A673 (cell line): ENCODE measurements around the gene SPAG9. TPM values are rescaled to one million over a fixed set of nuclear protein-coding genes. Genes with fewer than 3 reads are reported as not detected.

Source experiments
- BruUV-seq: library from RNA; stranded (reverse); fragments of 400-500 nt; replicated peaks from 2 replicates; lab custom pipeline; 2021; lab: Mats Ljungman, UMichigan
- CTCF ChIA-PET: fragments of 300-600 bp; sonication (Branson Sonifier 250); formaldehyde crosslinking; loops from one replicate; lab custom pipeline; 2022; ENCODE audit warnings: antibody characterized with exemption; lab: Charles Lee
- POLR2A ChIA-PET: fragments of 300-600 bp; sonication (Branson Sonifier 250); formaldehyde crosslinking; loops from one replicate; lab custom pipeline; 2022; ENCODE audit warnings: antibody characterized with exemption; ENCODE audit not compliant: low non-redundant PET; lab: Charles Lee
- DNase-seq: peaks from one replicate; pipeline ENCODE4 v3.0.0-alpha.2; 2015; ENCODE audit warnings: low spot score
- H3K27ac ChIP-seq: fragments of 200-600 bp; sonication (generic); 2 replicates; pipeline ENCODE4 v1.5.1; 2016; ENCODE audit warnings: mixed run types, low read depth, mild to moderate bottlenecking, mixed read lengths, antibody characterized with exemption, low read length; ENCODE audit not compliant: poor library complexity, severe bottlenecking
- H3K27me3 ChIP-seq: fragments of 200-600 bp; sonication (generic); replicated peaks from 2 replicates; pipeline ENCODE4 v1.6.1; 2017; ENCODE audit warnings: mixed run types, low read depth, mild to moderate bottlenecking, mixed read lengths, antibody characterized with exemption, low read length; ENCODE audit not compliant: insufficient read depth, poor library complexity
- H3K36me3 ChIP-seq: fragments of 200-600 bp; sonication (generic); 2 replicates; pipeline ENCODE4 v1.6.1; 2016; ENCODE audit warnings: mixed run types, mild to moderate bottlenecking, mixed read lengths, antibody characterized with exemption, low read length; ENCODE audit not compliant: insufficient read depth, poor library complexity, severe bottlenecking
- H3K4me1 ChIP-seq: fragments of 200-600 bp; sonication (generic); 2 replicates; pipeline ENCODE4 v1.6.1; 2017; ENCODE audit warnings: mixed run types, mild to moderate bottlenecking, mixed read lengths, antibody characterized with exemption, low read length; ENCODE audit not compliant: insufficient read depth, poor library complexity, severe bottlenecking
- H3K4me3 ChIP-seq: fragments of 200-600 bp; sonication (generic); 2 replicates; pipeline ENCODE4 v1.5.1; 2016; ENCODE audit warnings: low read depth, mixed run types, mild to moderate bottlenecking, mixed read lengths, low read length; ENCODE audit not compliant: poor library complexity, severe bottlenecking
- H3K9me3 ChIP-seq: fragments of 200-600 bp; sonication (generic); 2 replicates; pipeline ENCODE4 v1.6.1; 2016; ENCODE audit warnings: mixed run types, low read depth, mild to moderate bottlenecking, mixed read lengths, antibody characterized with exemption, low read length; ENCODE audit not compliant: poor library complexity, severe bottlenecking
- CTCF ChIP-seq: fragments of 300-800, 200-600 bp; sonication (generic); conservative IDR thresholded peaks from 2 replicates; pipeline ENCODE4 v1.5.1; 2017; ENCODE audit warnings: low read depth, mild to moderate bottlenecking, antibody characterized with exemption, low read length, moderate library complexity, mixed read lengths
- EZH2 ChIP-seq: fragments of 200-600 bp; sonication (generic); IDR thresholded peaks from 2 replicates; pipeline ENCODE4 v1.6.1; 2017; ENCODE audit warnings: borderline replicate concordance, low read depth, mild to moderate bottlenecking, mixed read lengths, antibody characterized with exemption, low read length; ENCODE audit not compliant: poor library complexity, severe bottlenecking
- intact Hi-C: fragments of 100-400 bp; cut with micrococcal nuclease; formaldehyde crosslinking; loops from one replicate; pipeline ENCODE4 v1.10.0; 2022; ENCODE audit not compliant: unreplicated experiment
- total RNA-seq: library from RNA; stranded (reverse); gene quantifications from 2 replicates; pipeline ENCODE4 v1.2.3, GENCODE V29; 2021

Gene SPAG9
- total RNA-seq, 1 experiment from 2014 or later, result 82.0 TPM

- TF ChIP-seq CTCF (peak; percentile 89), EZH2 (no peak)
- intact Hi-C loops, result loop anchor here (5.0 kb wide), 1 partner anchor 300 kb away; the partner anchor contains the start of gene TOB1
- Histone ChIP-seq H3K36me3 (peaks cover 50% of the 10 kb centered on the region), H3K4me3 (peak overlapping the region; percentile 64), H3K27me3 (no peaks in the 10 kb centered on the region), H3K9me3 (no peaks in the 10 kb centered on the region), H3K4me1 (peaks cover 17% of the 10 kb centered on the region), H3K27ac (peak overlapping the region; percentile 82)
- DNase-seq, result peak; percentile 78
- BruUV-seq, result TSS peak; percentile 64
- ChIA-PET CTCF (no interaction called here), POLR2A (no interaction called here)
Measured at GRCh38 chr17:51166987-51167931, 46.6 kb upstream of the SPAG9 start.

- Histone ChIP-seq H3K27me3 (no peaks in the 10 kb centered on the region), H3K27ac (peak within 1 kb of the TSS; percentile 82), H3K9me3 (no peaks in the 10 kb centered on the region), H3K36me3 (peaks cover 54% of the 10 kb centered on the region), H3K4me3 (peak within 1 kb of the TSS; percentile 64), H3K4me1 (peaks cover 17% of the 10 kb centered on the region)
- DNase-seq, result peak; percentile 82
- no TSS peak for BruUV-seq
- ChIA-PET CTCF (interaction anchor here (0.9 kb wide), 1 partner anchor 13 kb away, joined by 3 read pairs; the partner anchor contains the start of gene NME1), POLR2A (interaction anchor here (0.6 kb wide), 1 partner anchor 459 kb away, joined by 4 read pairs; no protein-coding TSS in a partner anchor)
- intact Hi-C loops, result loop anchor here (5.0 kb wide), 1 partner anchor 299 kb away; the partner anchor contains the start of gene TOB1
- TF ChIP-seq CTCF, result no peak
Measured at GRCh38 chr17:51166198-51166986, 45.7 kb upstream of the SPAG9 start, which contains the start of gene NME2. Gene NME2 (plus strand): TSS chr17:51166411. CDS start chr17:51166831, 420 bp downstream.

GRCh38 chr17:51165680-51166197 lies 45.1 kb upstream of the SPAG9 start:
- TF ChIP-seq CTCF (no peak), EZH2 (no peak)
- CTCF ChIA-PET, result interaction anchor here (0.9 kb wide), 1 partner anchor 12 kb away, joined by 3 read pairs; the partner anchor contains the start of gene NME1
- intact Hi-C loops, result loop anchor here (5.0 kb wide), 1 partner anchor 298 kb away; the partner anchor contains the start of gene TOB1
- Histone ChIP-seq H3K4me1 (peaks cover 17% of the 10 kb centered on the region), H3K27me3 (no peaks in the 10 kb centered on the region), H3K4me3 (peak overlapping the region; percentile 64), H3K36me3 (peaks cover 54% of the 10 kb centered on the region), H3K9me3 (no peaks in the 10 kb centered on the region), H3K27ac (peak overlapping the region; percentile 82)
- no TSS peak for BruUV-seq
- POLR2A ChIA-PET, result interaction anchor here (0.6 kb wide), 1 partner anchor 459 kb away, joined by 4 read pairs; no protein-coding TSS in a partner anchor
- DNase-seq, result no peak
